Neural crest cell (in vitro differentiated cells): ENCODE data around the gene FADS2. TPM values are rescaled to one million over a fixed set of nuclear protein-coding genes. Genes with fewer than 3 reads are reported as not detected.

Experiments used
- DNase-seq: peaks from one replicate; pipeline ENCODE4 v3.0.0; 2021; ENCODE audit warnings: low read depth, mixed read lengths, low spot score
- H3K27ac Mint-ChIP-seq: one replicate; pipeline ENCODE4 v1.8.0; 2021; ENCODE audit warnings: mild to moderate bottlenecking, mixed read lengths; ENCODE audit not compliant: unreplicated experiment
- H3K27me3 Mint-ChIP-seq: 2 replicates; pipeline ENCODE4 v1.8.0; 2021; ENCODE audit warnings: low read depth, mild to moderate bottlenecking, mixed read lengths
- H3K36me3 Mint-ChIP-seq: 2 replicates; pipeline ENCODE4 v1.8.0; 2021; ENCODE audit warnings: low read depth, mild to moderate bottlenecking, mixed read lengths
- H3K4me1 Mint-ChIP-seq: 2 replicates; pipeline ENCODE4 v1.8.0; 2021; ENCODE audit warnings: mixed read lengths
- H3K4me3 Mint-ChIP-seq: one replicate; pipeline ENCODE4 v1.8.0; 2021; ENCODE audit warnings: mild to moderate bottlenecking, mixed read lengths
- H3K9me3 Mint-ChIP-seq: 2 replicates; pipeline ENCODE4 v1.8.0; 2021; ENCODE audit warnings: mixed read lengths
- CTCF ChIP-seq: fragments of 200-600 bp; sonication (generic); conservative IDR thresholded peaks from 2 replicates; pipeline ENCODE4 v1.5.0; 2021; ENCODE audit warnings: antibody characterized with exemption, mild to moderate bottlenecking
- total RNA-seq: library from RNA; stranded (reverse); gene quantifications from 2 replicates; pipeline ENCODE4 v1.2.1, GENCODE V29; 2021

The FADS2 gene
- total RNA-seq, 1 donor from 2014 or later: 976 TPM

DNA sequence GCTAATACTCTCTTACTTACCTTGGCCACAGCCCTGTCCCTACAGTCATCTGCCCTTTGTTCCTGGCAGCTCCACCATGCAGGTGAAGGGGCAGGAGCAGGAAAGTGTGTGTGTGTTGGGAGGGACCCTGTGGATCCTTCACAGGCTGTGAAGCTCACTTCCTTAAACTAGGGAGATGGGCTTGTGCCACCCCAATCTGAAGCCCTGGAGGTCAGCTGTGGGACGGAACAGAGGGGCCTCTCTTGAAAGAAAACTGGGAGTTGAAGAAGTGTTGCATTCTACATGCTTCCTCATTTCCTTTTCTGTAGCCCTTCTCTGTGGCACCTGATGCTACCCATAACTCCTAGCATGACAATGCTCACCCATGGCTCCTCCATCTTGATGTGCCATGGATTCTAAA lies 23.0 kb upstream of the FADS2 start:
- Mint-ChIP-seq H3K36me3 (peaks cover 42% of the 10 kb centered on the region), H3K27me3 (no peaks in the 10 kb centered on the region), H3K4me3 (no peak overlapping the region), H3K9me3 (no peaks in the 10 kb centered on the region), H3K4me1 (no peaks in the 10 kb centered on the region), H3K27ac (no peak overlapping the region)
- DNase-seq: no peak
- no peak for TF ChIP-seq CTCF

DNA sequence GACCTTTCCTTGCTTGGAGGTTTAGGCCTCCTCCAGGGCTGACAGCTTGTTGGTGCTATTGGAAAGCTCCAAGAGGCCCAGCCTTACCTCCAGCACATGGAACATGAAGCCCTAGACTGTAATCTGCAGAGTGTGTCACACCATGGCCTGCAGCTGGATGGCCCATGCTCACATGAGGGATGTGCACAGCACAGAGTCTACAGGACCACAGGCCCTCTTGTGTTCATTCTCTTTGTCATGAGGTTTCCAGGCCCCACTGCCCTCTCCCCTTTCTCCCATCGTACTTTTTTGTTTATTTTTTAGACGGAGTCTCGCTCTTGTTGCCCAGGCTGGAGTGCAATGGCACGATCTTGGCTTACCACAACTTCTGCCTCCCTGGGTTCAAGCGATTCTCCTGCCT lies 21.3 kb upstream of the FADS2 start:
- H3K9me3 Mint-ChIP-seq: no peaks in the 10 kb centered on the region
- H3K27me3 Mint-ChIP-seq: no peaks in the 10 kb centered on the region
- H3K4me3 Mint-ChIP-seq: no peak overlapping the region
- no peak for DNase-seq
- no peaks in the 10 kb centered on the region for H3K4me1 Mint-ChIP-seq
- H3K27ac Mint-ChIP-seq: no peak overlapping the region
- H3K36me3 Mint-ChIP-seq: peaks cover 45% of the 10 kb centered on the region
- no peak for TF ChIP-seq CTCF

DNA sequence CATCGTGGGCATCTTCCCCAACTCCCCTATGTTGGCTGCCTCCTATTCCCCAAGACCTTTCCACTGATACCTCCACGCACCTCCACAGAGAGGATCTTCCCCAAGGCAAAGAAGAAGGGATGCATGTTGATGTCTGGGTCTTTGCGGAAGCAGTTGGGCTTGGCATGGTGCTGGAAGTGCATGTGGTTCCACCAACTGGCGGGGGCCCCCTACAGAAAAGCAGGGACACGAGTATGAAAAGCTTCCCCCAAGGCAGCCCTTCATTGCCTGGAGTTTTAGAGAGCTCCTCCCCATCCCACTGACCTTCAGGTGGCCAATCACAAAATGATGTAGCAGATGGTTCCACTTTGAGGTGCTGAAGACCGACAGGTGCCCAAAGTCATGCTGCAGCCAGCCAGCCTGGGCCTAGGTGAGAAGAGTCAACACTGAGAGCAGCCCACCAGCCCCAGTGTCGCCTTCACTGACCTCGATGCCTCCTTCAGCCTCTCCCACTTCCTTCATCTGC lies 17.4 kb upstream of the FADS2 start:
- Mint-ChIP-seq H3K4me3 (no peak overlapping the region), H3K9me3 (peaks cover 9% of the 10 kb centered on the region), H3K4me1 (peaks cover 13% of the 10 kb centered on the region), H3K27me3 (no peaks in the 10 kb centered on the region), H3K27ac (no peak overlapping the region), H3K36me3 (peaks cover 56% of the 10 kb centered on the region)
- no peak for TF ChIP-seq CTCF
- DNase-seq: no peak

GRCh38 chr11:61811831-61812230 lies 16.3 kb upstream of the FADS2 start:
- H3K27ac Mint-ChIP-seq: no peak overlapping the region
- H3K27me3 Mint-ChIP-seq: no peaks in the 10 kb centered on the region
- H3K9me3 Mint-ChIP-seq: peaks cover 9% of the 10 kb centered on the region
- H3K4me3 Mint-ChIP-seq: peak overlapping the region; percentile 61
- TF ChIP-seq CTCF: no peak
- H3K4me1 Mint-ChIP-seq: peaks cover 13% of the 10 kb centered on the region
- DNase-seq: no peak
- peaks cover 52% of the 10 kb centered on the region for H3K36me3 Mint-ChIP-seq

GRCh38 chr11:61812736-61813411 lies 15.2 kb upstream of the FADS2 start:
- TF ChIP-seq CTCF: no peak
- no peak for DNase-seq
- Mint-ChIP-seq H3K9me3 (peaks cover 9% of the 10 kb centered on the region), H3K27me3 (no peaks in the 10 kb centered on the region), H3K4me1 (peaks cover 20% of the 10 kb centered on the region), H3K4me3 (peak overlapping the region; percentile 61), H3K27ac (peak overlapping the region; percentile 50), H3K36me3 (peaks cover 44% of the 10 kb centered on the region)
